OCI-LY1 (cell line): ENCODE measurements around the gene SLC25A29.

Experiments
- EZH2 ChIP-seq: fragments of 200-600 bp; sonication (generic), shearing (Covaris generic); IDR thresholded peaks from 2 replicates; pipeline ENCODE4 v1.8.0; 2017; ENCODE audit warnings: borderline replicate concordance, mixed run types, mild to moderate bottlenecking, antibody characterized with exemption, low read length, moderate library complexity, mixed read lengths
- TF ChIP-seq, protein P1 (sequence below): fragments of 200-600 bp; sonication (generic), shearing (Covaris generic); IDR thresholded peaks from 2 replicates; pipeline ENCODE4 v1.5.1; 2017; ENCODE audit warnings: mild to moderate bottlenecking, antibody characterized with exemption, low read length, moderate library complexity, mixed read lengths

DNA sequence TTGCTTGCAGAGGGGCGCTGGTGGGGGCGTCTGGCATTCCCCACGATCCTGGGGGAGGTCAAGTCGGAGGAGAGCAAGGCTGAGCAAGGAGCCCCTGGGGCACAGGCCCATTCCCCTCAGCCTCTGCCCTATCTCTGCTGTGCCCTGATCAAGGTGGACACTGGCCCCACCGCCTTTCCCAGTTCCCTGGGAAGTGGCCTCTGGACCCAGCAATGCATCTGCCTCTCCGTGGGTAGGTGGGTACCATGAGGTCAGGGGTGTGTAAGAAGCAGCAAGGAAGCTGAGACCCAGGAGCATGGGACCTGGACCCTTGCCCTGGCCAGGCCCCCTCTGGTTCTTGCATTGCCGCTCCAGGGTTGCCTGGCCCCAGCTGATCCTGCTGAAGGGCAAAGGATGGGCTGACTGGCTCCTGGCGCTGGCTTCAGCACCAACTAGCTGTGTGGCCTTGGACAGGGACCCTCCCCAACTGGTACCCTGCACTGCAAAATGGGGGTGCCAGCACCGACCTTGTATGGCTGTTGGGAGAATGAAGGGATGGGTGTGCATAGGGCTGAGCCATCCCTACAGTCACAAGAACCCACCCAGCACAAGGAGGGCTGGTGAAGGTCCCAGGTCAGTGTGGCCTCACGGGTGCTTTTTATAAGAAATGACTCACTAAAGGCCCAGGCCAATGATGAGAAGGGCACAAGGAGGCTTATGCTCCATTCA is 19.6 kb downstream of the SLC25A29 start:
- TF ChIP-seq, protein P1, sequence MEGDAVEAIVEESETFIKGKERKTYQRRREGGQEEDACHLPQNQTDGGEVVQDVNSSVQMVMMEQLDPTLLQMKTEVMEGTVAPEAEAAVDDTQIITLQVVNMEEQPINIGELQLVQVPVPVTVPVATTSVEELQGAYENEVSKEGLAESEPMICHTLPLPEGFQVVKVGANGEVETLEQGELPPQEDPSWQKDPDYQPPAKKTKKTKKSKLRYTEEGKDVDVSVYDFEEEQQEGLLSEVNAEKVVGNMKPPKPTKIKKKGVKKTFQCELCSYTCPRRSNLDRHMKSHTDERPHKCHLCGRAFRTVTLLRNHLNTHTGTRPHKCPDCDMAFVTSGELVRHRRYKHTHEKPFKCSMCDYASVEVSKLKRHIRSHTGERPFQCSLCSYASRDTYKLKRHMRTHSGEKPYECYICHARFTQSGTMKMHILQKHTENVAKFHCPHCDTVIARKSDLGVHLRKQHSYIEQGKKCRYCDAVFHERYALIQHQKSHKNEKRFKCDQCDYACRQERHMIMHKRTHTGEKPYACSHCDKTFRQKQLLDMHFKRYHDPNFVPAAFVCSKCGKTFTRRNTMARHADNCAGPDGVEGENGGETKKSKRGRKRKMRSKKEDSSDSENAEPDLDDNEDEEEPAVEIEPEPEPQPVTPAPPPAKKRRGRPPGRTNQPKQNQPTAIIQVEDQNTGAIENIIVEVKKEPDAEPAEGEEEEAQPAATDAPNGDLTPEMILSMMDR = no peak
- TF ChIP-seq EZH2 = no peak
